ENCODE measurements around the gene SPECC1L.

SPECC1L gene

DNA sequence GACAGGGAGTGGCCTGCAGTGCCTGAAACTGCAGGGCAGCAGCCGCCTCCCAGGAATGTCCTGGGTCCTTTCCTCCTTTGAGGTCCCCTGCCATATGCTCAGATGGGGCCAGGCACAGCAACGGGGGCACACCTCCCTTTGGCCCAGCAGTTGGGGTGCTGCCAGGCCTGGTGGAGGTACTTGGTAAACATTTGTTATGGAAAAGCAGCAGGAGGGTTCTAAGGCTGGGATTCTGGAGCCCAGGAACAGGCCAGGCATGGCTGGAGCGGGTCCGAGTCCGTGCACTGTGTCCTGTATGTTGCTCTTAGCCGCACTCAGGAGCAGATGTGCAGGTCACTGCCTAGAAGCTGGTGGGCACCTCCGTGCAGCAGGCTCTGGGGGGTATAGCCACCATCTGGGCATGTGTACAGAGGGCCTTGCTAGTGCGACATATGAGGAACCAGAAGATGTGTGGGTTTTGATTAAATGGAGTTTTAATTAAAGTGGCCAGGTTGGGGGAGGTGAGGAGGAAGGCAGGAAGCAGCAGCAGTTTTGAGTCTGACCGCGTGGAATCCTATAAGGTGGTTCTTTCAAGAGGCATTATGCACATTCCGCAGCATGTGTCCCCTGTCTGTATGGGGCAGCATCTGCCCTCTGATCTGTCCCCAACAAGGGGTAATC, 158.2 kb downstream of the SPECC1L start:
- DNase-seq (ENCODE audit: low read depth) = no peak

DNA sequence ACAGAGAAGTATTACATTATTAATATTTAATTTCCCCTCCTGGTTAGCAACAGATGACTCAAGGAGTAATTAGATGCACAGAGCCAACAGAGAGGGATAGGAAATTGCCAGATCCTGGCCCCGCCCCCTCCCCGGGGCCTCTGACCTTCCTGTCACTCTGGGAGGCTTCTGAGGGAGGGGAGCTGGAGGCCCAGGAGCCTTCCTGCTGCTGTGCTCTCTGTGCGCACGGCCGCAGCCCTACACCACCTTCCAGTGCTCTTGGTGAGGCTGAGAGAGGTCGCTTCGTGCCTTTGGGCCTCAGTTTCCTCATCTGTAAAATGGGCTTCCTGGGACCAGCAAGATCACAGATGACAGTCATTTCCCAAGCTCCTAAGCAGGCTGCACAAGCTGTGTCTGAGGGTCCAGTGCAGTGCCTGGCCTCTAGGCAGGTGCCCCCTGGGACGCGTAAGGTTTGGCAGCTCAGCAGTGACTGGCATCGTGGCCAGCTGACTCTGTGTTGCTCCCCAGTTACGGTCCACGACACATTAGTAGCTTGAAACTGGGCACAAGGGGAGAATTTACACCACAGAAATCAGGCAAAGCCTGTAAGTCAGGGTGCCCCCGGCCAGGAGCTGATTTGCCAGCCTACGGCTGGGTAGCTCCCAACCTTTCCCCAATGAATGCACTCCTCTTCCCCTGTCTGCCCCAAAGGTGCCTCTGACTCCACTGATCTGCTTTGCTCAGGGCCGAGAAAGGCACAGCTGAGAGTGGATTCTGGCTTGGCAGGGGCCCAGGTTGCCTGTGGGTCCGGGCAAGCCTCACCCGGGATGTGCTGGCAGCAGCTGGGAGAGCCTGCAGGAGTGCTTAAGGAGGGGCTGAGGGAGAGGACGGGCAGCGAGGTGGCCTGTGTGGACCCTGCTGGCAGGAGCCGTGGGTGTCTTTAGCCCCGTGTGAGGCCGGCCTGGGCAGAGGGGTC, 159.1 kb downstream of the SPECC1L start:
- peak; percentile 41 for DNase-seq (ENCODE audit: low read depth)

DNA sequence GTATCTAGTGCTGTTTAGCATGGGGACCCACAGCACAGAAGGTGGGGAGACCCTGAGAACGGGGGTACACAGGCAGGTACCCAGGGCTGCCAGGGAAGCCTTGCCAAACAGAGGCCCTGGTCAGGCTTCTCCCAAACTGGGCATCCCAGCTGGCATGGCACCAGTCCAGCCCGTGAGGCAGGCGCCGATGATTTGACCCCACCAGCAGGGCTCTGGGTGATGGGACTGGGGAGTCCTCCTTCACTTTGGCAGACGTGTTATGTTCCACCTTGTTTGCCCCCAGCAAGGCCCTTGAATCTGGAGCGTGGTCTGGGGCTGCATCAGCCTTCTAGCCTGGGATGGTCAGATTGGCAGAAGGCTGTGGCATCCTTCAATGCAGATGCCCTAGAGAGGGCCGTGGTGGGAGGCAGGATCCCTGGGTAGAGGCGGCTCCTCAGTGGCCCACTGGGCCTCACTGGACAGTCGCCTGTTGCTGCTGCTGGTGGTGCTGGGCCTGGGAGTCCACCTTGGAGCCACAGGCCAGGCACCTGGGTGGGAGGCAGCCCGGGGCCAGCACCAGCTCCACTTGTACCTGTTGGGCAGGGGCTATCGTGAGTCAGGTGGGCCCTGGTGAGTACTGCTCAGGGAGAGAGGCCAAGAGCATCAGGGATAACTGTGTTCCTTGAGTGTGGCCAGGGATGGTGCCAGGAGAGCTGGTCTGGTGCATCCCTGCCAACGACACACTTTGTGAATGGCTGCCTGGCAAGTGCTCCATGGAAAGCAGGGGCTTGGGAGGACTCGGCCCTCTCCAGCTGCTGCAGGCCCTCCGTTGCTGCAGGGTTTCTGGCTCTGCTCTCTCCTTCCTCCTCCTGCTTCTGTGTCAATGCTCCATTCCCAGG, 160.0 kb downstream of the SPECC1L start:
- DNase-seq (ENCODE audit: low read depth) = no peak

DNA sequence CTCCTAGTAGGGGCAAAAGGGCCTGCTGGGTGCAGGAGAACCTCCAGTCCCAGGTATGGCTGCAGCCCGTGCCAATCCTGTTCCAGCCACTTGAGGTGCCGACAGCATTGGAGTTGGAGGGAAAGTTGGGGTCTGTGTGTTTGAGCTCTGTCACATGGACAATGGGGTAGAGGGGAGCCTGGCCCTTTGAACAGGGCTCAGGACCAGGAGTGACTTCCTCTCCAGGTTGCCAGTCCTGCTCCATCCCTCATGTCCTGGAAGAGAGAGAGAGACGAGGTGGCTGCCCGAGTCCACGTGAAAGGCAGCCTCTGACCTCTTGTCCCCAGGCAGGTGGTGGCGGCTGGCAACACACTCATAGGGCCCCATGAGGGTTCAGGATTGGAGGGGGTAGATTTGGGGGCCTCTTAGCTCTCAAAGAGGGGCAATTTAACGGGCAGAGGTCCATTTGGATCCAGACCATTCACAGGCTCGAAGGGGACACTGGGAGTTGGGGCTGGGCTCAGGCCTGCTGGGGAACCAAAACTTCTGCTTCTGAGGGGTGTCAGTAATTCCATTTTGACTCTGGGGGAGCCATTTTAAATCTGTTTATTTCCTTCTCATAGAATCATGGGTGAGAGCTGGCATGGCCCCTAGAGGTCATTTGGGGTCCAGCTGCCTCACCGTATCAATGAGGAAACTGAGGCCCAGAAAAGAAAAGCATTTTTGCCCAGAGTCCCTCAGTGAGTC, 160.8 kb downstream of the SPECC1L start:
- no peak for DNase-seq (ENCODE audit: low read depth)

DNA sequence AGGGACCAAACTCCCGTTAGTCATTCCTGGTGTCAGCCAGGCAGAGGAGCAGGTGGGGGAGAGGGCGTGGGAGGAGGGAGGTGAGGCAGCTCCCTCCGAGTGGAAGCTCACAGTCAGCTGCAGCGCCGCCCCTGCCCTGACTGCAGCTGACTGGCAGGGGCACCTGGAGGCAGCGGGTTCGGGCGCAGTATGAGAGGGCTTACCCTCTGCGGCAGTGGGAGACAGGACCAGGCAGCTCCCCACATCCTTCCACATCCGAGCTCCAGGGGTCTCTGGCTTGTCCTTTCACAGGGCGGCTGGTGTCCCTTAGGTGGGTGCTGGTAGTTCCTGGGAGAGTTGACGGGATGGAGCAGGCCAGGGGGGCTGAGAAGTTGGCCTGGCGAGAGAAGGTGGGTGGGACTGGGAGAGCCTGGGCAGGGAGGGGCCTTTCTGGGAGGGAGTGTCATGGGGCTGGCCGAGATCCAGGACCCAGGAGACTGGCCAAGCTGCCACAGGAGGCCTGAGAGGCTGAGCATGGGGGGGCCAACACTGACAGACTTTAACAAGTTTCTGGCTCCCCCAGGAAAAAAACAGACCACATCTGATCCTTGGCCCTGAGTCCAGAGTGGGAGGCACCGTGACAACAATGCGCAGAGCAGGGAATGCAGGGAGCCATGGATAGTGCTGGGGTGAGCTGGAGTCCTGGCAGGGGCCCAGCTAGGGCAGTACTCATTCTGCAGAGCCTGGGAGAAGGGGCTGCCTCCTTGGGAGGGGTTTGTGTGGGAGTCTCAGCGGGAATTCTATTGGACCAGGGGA, 161.6 kb downstream of the SPECC1L start:
- no peak for DNase-seq (ENCODE audit: low read depth)

DNA sequence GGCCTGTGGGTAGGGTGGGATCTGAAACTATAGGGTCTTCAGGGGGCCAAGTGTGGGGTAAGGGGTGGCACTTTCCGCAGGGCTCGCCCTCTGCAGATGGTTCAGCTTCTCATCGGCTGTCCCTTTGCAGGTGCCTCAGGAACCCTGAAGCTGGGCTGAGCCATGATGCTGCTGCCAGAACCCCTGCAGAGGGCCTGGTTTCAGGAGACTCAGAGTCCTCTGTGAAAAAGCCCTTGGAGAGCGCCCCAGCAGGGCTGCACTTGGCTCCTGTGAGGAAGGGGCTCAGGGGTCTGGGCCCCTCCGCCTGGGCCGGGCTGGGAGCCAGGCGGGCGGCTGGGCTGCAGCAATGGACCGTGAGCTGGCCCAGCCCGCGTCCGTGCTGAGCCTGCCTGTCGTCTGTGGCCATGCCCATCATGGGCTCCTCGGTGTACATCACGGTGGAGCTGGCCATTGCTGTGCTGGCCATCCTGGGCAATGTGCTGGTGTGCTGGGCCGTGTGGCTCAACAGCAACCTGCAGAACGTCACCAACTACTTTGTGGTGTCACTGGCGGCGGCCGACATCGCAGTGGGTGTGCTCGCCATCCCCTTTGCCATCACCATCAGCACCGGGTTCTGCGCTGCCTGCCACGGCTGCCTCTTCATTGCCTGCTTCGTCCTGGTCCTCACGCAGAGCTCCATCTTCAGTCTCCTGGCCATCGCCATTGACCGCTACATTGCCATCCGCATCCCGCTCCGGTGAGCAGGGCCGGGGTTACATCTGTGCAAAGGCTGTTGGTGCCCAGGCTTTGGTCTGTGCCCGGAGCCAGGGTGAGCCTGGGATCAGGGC, 162.6 kb downstream of the SPECC1L start:
- DNase-seq (ENCODE audit: low read depth) = no peak

DNA sequence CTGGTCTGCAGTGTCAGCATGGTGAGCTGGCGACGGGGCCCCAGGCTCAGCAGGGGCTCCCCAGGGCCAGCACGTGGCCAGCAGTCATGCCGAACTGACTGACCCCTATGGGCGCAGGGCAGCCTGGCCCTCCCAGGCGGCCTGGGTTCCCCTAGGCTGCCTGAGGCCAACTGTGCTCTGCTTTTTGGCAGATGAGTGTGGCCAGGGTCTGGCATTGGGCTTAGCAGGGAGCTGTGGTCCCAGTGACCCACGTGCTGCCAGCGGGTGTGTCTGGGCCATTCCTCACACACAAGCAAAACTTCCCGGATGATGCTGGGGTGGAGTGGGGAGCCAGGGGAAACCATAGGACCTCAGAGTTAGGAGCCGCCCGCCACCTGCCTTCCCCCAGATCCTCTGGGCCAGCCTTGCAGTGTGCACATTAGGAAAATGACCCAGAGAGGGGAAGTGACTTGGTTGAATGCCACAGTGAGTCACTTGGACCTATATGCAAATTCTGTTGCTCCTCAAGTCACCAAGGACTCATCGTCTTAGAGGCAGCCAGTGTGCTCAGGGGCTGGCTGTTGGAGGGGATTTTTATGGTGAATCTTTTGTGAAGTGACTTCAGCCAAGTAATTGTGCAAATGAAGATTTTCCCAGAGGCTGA, 163.3 kb downstream of the SPECC1L start:
- peak; percentile 37 for DNase-seq (ENCODE audit: low read depth)

DNA sequence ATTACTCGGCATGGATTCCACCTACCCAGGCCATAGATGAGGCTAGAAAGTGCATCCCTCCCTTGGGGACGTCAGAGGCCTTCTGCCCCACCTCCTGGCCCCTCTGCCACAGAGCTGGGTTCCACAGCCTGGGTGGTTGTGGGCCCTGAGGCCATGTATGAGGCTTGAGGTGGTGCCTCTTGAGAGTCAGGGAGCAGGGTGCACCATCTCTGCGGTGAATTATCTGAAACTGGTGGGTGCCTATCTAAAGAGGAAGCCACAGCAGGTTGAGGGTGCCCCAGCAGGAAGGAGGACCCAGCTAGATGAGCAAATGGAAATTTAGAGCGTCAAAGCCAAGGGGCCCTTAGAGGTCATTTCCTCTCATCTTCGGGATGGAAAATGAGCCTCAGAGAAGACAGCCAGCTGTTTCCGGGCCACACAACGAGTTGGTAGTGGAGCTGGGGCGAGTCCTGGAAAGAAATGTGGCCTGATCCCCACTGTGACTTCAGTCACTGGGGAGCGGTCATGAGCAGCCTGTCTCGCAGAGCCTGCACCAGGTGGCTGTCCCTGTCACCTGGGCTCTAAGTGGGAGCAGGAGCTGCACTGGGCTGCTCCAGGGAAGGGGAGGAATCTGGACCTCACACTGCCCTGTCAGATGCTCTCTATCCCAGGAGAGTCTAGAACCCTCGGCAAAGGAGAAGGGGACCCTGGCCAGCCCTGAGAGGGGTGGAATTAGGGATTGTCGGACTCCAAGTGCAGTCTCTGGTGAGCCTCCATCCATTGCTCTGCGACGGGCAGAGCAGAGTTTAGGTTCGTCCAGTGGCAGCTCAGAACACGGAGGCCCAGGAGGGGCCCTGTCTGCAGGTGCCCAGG, 164.1 kb downstream of the SPECC1L start:
- DNase-seq (ENCODE audit: low read depth) = peak; percentile 48

DNA sequence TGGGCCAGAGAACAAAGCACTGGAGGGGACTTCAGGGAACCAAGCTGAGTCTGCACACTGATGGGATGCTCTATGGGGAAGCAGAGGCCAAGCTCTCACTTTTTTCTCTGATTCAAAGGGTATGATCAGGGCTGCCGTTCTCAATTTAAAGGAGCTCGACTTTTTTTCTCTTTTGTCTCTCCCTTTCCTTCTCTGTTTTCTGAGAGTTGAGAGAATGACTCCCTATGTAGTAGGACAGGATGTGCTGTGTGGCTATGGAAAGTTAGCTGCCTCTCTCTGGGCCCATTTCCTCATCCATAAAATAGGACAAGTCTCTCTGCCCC, 164.7 kb downstream of the SPECC1L start:
- no peak for DNase-seq (ENCODE audit: low read depth)

DNA sequence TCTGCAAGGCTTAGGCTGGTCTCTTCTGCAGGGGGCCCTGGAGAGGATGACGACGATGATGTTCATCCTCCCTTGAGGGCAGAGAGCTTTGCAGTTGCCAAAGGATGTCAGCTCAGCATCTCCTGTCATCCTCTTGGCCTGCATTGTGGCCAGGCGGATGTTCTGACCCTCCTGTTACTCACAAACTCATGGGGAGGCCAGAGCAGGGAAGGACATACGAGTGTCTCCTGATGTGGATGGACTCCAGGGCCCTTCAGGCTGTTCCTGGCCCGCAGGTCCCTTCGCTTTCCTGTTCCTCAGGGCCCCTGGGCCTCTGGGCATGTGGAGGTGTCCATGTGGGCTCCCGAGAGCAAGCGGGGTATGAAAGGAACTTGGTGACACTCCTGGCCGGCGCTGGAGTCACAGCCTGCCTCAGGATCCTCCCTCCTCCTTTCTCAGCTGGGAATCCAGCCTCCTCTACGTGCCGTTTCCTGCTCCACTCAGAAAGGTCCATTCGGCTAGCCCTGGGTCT, 165.3 kb downstream of the SPECC1L start:
- no peak for DNase-seq (ENCODE audit: low read depth)

DNA sequence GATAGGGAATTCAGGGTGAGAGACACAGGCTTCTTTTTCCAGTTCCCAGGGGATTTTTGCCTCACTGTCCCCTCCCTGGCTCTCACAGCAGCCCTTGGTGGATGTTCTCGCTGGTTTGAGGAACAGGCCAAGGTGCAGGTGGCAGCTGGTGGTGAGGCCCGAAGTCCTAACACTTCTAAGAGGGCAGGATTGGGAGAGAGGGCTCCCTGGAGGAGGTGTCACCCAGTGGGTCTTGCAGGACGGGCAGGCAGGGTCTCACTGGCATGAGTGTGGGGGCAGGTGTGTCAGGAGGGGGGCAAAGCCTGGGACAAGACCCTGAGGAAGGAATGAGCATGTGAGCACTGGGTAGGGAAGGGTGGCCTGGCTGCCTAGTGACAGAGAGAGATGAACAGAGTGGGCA, 165.9 kb downstream of the SPECC1L start:
- no peak for DNase-seq (ENCODE audit: low read depth)

DNA sequence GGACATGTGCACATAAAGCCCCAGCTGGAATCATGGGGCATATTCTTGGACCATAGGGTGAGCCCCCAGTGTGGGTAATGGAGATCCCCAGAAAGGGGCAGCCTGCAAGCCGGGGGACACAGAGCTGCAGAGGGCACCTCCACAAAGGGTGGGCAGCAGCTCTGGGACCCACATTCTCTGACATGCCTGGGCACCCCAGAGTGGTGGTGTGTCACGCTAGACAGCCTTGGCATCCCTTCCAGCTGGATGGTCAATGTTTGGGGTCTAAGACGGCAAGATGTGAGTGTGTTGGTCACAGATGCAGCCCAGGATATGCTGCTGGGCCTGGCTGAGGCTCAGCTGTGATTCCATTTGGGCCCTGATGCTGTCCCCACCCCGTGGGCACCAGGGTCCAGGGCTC, 166.5 kb downstream of the SPECC1L start:
- no peak for DNase-seq (ENCODE audit: low read depth)

DNA sequence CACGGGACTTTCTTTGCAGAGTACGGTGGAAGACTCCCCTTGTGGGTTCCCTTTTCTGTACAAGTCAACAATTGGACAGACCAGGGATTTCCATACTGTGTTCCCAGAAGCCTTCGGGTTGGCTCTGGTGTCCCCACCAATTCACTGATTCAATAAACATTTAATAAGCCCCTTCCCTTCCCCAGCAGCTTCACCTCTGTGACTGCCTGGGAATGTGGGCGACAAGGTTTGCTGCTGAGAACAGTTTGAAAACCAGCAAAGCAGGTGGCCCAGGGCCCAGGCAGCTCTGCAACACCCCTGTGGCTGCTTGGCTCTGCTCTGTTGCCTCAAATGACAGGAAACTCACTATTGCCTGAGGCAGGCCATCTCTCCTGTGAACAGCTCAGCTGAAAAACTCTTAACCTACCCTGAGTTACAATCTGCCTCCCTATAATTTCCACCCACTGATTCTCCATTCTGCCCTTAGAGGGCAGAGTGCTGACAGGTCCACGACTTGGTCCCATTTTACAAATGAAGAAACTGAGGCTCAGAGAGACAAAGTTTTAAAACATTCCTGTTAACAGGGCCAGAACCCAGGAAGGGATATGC, 167.2 kb downstream of the SPECC1L start:
- no peak for DNase-seq (ENCODE audit: low read depth)

DNA sequence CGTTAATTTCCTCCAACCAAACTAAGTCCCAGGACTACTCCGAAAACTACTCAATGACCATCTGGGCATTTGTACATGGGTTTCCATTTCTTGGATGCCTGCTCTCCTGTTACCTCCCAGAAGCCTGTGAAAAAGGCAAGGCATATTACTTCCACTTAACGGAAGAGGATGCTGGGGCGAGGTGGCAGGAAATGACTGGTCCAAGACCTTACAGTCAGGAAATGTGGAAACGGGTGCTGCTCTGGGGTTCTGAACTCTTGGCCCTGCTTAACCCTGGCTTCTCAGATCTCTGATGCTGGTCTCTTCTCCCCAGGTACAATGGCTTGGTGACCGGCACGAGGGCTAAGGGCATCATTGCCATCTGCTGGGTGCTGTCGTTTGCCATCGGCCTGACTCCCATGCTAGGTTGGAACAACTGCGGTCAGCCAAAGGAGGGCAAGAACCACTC, 169.7 kb downstream of the SPECC1L start:
- no peak for DNase-seq (ENCODE audit: low read depth)

DNA sequence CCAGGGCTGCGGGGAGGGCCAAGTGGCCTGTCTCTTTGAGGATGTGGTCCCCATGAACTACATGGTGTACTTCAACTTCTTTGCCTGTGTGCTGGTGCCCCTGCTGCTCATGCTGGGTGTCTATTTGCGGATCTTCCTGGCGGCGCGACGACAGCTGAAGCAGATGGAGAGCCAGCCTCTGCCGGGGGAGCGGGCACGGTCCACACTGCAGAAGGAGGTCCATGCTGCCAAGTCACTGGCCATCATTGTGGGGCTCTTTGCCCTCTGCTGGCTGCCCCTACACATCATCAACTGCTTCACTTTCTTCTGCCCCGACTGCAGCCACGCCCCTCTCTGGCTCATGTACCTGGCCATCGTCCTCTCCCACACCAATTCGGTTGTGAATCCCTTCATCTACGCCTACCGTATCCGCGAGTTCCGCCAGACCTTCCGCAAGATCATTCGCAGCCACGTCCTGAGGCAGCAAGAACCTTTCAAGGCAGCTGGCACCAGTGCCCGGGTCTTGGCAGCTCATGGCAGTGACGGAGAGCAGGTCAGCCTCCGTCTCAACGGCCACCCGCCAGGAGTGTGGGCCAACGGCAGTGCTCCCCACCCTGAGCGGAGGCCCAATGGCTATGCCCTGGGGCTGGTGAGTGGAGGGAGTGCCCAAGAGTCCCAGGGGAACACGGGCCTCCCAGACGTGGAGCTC, 170.2 kb downstream of the SPECC1L start:
- DNase-seq (ENCODE audit: low read depth) = no peak

DNA sequence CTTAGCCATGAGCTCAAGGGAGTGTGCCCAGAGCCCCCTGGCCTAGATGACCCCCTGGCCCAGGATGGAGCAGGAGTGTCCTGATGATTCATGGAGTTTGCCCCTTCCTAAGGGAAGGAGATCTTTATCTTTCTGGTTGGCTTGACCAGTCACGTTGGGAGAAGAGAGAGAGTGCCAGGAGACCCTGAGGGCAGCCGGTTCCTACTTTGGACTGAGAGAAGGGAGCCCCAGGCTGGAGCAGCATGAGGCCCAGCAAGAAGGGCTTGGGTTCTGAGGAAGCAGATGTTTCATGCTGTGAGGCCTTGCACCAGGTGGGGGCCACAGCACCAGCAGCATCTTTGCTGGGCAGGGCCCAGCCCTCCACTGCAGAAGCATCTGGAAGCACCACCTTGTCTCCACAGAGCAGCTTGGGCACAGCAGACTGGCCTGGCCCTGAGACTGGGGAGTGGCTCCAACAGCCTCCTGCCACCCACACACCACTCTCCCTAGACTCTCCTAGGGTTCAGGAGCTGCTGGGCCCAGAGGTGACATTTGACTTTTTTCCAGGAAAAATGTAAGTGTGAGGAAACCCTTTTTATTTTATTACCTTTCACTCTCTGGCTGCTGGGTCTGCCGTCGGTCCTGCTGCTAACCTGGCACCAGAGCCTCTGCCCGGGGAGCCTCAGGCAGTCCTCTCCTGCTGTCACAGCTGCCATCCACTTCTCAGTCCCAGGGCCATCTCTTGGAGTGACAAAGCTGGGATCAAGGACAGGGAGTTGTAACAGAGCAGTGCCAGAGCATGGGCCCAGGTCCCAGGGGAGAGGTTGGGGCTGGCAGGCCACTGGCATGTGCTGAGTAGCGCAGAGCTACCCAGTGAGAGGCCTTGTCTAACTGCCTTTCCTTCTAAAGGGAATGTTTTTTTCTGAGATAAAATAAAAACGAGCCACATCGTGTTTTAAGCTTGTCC, 171.0 kb downstream of the SPECC1L start:
- no peak for DNase-seq (ENCODE audit: low read depth)

Data from activated T-helper 9 cell treated with anti-CD3 and anti-CD28 coated beads, Interleukin-2, amount 50 U/mL, for 16 hours (primary cell).